Urothelium cell line (cell line): ENCODE data around the gene GABBR2.
A peak's percentile ranks its signal among the peaks of the same experiment; 100 is the strongest.
"Not testable (repeated sequence)": the region's sequence is repeated elsewhere in the genome, so short reads cannot be mapped to it uniquely, and the experiment has no call there.

Experiments
- DNase-seq: peaks from one replicate; pipeline ENCODE4 v3.0.0; 2011; ENCODE audit warnings: low spot score, mixed read lengths
- FAIRE-seq: peaks from 2 replicates; lab custom pipeline; 2011; peaks lifted over from hg19 to GRCh38; lab: Jason Lieb, UNC

Gene GABBR2

DNA sequence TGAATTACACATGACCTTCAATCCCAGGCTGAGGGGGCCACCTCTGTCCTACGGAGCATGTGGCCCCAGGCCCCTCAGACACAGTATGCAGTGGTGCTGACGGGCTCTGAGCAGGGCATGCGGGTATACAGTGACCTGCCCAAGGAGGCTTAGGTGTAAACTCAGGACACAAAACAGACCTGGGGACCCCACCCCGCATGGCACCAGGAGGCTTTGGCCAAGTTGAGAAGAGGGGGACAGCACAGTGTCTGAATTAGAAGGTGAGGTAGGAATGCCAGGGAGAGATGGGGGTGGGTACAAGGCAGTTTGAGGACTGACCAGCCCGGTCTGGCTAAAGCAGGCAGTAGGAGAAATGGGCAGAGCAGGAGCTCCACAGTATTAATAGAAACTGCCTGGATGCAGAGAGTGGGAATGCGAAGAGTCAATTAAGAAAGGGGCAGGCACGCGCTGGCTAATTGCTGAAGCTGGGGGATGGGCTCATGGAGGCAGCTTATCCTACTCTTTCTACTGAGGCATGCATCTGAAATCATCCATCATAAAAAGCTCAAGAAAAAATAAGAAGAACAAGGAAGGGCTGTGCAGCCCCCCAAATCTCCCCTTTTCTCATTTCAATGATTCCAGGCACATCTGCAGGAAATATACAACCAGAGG lies 109.0 kb downstream of the GABBR2 start:
- FAIRE-seq (no peak), DNase-seq (no peak)

DNA sequence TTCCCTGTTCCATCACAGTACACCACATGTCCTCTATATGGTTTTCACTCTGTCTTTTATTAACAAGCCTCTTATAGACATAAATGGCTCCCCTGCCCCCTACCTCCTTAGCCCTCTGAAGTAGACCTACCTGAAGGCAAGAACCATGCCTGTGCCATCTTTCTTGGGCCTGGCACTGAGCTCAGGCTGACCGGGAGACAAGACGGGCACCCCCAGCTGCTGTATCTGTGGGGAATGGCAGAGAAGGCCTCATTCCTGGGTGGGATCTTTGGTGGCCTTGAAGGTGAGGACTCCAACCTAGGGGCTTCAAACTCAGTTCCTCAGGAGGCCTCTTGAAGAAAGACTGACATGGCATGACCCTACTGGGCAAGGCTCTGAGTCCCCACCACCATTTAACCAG lies 109.9 kb downstream of the GABBR2 start:
- FAIRE-seq, result no peak
- no peak for DNase-seq

DNA sequence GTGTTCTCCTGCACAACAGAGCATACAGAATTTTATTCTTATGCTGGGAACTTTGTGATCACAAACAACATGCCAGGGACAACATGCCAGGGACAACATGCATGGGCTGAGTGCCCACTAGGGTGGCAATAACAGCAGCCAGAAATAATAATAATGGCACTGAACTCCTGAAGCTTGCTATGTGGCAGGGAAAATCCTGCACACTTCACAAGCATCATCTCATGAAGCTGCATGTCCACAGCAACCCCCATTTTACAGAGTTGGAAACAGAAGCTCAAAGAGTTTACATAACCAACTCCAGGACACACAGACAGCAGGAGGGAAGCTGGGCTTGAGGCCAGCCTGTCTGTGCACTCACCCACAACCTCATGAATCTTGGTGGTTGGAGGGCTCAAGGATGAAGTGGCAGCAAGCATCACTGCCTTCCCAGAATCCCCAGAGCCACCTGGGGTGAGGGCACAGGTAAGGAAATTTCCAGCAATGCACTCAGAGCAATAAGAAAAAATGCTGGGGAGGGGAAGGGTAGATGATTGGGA lies 111.4 kb downstream of the GABBR2 start:
- DNase-seq (no peak), FAIRE-seq (no peak)

DNA sequence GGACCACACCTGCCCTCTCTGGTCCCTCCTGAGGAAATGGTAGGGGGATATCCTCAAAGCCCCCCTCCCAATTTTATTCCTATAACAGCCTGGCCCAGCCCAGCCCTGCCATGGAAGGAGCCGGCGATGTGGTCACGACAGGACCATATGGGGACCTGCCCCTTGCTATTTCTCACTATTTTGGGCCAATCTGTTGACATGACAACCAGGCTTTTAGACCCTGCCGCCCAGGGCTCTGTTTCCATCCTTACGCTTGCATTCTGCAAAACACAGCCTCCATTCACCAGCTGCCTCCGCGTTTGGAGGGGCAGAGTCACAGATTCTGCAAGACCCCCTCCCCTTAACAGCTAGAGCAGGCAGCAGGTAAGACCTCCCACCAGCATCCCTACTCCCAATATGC lies 112.2 kb downstream of the GABBR2 start:
- FAIRE-seq, result no peak
- no peak for DNase-seq

DNA sequence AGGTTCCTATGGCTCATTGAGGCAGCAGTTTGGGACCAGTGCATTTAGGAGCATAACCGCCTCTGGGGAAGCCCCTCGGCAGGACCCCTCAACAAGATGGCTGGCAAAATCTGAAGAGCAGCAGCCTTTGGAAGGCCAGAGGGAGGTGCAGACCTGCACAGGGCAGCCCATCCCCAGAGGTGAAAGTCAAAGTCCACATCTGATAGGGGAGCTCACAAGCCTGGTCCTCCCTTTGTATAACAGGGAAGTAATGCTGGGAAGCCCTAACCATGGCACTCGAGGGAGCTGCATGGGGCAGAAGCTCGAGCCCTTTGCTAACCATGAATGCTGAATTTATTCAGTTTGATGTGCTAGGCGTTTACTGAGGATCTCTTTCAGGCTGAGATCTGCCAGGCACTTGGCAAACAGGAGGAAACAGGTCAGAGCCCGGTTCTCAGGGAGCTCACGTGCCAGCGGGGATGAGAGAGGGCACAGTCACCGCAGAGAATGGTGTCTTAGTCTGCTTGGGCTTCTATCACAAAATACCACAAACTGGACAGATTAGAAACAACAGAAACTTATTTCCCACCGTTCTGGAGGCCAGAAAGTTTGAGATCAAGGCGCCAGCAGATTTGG lies 114.1 kb downstream of the GABBR2 start:
- FAIRE-seq (no peak), DNase-seq (no peak)

DNA sequence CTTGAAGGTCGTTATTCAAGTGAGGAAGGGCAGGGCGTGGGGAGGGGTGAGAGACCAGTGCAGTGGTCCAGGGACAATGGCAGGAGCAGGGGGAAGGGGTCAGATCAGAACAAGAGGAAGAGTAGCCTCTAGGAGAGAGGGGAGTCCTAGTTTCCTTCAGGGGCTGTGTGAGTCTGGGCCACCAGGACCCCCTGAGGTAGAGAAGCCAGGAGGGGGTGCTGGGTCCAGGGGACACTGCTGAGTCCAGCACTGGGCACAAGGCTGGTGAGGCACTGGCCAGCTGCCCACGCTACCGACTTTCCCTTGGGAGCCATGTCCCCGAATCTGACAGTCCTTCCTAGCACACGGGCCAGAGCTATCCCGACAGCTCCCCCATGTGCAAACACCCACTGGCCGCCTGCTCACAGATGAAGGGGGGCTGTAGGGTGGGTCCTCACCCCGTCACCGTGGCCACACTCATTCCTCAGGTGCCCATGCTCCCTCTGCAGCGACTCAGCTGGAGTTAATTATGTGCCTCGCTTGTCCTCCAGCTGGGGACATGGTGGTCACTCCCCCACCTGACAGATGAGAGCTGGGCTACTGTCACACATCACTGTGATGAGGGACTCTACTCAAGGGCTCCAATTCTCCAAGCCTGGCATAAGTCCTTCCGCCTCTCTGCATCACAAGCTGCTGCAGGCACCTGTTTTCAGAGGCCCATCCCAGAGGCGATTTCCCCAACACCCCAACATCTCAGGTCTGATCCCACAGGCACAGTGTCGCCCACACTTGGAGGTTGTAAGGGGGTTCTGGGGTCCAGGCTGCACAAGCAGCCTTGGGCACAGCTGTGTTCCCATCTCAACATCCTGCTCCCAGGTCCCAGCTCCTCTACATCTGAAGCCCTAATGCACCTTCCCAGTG lies 115.1 kb downstream of the GABBR2 start:
- DNase-seq, result no peak
- no peak for FAIRE-seq

DNA sequence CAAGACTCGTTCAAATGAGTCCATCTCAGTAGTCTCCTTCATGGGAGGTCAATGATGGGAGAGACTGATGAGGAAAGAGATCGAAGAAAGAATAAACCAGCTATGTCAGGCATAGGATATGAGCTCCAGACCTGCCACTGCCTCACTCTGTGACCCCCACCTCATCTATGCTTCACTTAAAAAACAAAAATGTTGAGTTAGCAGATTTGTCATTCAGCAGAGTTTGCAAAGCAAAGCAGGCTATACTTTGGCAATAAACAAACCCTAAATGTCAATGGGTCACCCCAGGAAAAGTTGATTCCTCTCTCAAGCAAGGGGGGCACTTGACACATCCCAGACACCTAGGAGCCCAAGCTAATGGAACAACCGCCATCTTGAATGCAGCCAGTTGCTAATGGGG lies 117.0 kb downstream of the GABBR2 start:
- FAIRE-seq, result no peak
- no peak for DNase-seq

DNA sequence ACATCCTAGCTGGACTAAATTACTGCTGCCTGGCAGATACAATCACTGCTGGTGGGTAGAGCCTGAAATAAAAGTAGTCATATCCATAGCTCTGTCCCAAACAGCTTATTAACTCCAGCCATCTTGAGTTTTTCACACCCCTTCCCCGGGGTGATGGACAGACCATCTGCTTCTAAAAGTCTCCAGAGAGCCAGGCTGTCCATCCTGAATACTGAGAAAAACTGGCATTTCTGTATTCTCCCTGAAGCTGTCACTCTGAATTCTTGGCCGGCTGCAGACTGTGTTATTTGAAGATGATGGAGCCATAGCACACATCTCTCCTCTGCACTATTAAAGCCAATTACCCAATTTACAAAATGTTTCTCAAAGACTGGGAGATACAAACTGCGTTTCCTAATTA lies 118.6 kb downstream of the GABBR2 start:
- FAIRE-seq (no peak), DNase-seq (no peak)

DNA sequence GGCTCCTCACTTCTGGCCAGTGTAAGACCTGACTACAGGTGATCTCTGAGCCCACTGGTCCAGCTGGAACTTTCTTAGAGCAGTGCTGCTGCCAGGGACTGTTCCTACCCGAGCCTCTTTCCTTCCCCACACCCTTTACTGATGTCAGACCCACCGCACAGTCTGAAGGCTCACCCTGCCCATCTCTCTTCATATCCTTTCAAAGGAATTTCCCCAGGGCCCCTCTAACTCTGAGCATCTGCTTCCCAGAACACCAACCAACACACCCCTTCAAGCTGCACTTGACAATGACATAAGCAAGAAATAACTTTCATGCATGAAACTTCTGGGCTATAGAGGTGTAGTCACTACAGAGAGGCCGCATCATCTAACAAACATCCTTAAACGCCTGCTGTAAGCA lies 119.6 kb downstream of the GABBR2 start:
- DNase-seq, result no peak
- no peak for FAIRE-seq

DNA sequence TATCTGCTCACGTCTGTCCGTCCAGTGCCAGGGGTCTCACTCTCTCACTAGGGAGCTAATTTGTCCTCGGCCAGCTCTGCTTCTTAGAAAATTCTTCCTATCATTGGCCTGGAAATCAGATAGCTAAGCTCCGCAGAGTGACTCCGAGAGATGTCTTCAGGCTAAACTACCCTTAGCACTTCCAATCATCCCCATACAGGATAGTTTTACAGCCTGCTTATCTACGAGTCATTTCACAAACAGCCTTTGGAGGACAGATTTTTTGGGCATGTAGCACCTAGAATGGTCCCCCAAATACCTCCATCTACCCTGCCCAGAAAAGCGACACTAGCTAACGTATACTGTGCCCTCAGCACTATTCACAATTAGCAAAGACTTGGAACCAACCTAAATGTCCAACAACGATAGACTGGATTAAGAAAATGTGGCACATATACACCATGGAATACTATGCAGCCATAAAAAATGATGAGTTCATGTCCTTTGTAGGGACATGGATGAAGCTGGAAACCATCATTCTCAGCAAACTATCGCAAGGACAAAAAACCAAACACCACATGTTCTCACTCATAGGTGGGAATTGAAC lies 123.8 kb downstream of the GABBR2 start:
- DNase-seq, FAIRE-seq: not testable (repeated sequence)

DNA sequence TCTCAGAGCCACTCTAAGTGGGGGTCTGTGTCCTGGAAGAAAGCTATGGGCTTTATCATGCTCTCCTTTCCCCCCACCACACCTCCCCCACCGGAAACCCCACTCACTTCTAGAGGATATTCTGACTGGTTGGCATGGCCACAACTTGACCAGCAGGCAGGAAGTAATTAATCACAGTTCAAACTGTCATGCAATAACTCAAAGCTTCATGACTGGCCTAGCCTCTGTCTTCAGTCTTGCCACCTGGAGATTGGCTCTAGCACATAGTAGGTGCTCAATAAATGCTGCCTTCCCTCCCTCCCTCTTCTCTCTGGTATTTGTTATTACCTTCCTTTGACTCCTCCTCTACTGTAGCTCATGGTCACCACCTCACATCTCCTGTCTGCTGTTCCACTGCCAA lies 124.7 kb downstream of the GABBR2 start:
- no peak for FAIRE-seq

DNA sequence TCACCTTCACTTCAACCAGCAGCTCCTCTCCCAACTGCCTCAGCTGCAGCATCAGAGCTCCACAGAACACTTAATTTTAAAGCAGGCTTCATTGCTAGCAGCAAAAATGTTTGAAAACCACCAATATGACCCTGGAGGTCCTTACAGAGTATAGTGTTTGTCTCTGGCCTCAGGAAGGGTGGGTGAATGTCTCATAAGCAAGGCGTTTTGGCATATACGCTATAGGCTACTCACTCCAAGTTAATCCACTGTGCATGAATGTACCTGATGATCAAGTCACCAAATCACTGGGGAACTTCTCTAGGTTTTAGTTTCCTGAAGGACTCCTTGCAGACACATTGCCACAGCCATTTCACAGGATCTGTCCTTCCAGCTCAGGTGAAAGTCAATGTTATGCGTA lies 125.3 kb downstream of the GABBR2 start:
- FAIRE-seq, result no peak
- no peak for DNase-seq

More for the DNA sequence above, 124.7 kb downstream of the GABBR2 start:
- DNase-seq, result no peak

DNA sequence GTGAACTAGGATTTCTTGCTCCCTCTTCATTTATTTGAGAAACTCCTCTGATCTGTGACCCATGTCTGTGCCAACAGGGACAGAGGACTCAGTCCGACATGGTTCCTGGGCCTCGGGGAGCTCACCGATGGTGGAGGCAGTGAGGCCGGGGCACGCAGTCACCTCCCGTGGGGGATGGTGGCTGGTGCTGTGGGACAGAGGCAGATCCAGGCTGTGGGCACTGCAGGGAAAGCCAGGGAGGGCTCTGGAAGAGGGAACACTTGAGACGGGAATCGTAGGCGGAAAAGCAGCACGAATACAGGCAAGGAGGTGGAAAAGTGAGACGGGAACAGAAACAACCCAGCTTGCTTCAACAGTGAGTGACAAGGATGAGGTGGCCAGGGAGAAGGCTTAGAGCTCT lies 127.8 kb downstream of the GABBR2 start:
- DNase-seq (no peak), FAIRE-seq (no peak)

DNA sequence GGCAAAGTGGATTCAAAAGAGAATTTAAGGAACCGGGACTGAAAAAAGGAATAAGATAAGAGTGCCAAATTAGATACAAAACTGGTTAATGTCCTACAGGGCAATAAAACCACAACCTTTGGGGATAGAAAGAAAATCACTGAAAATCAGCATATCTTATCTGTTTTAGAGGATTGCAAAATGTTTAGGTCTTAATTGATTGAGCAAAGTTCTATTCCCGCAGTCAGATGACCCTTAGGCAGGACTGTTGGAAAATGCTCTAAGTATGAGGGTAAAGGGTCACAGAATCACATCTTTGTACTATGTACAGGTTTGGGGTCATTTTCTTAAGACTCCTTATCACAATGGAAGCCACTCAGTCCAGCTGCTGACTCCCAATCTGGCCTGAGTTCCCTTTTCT lies 129.0 kb downstream of the GABBR2 start:
- FAIRE-seq (no peak), DNase-seq (no peak)

DNA sequence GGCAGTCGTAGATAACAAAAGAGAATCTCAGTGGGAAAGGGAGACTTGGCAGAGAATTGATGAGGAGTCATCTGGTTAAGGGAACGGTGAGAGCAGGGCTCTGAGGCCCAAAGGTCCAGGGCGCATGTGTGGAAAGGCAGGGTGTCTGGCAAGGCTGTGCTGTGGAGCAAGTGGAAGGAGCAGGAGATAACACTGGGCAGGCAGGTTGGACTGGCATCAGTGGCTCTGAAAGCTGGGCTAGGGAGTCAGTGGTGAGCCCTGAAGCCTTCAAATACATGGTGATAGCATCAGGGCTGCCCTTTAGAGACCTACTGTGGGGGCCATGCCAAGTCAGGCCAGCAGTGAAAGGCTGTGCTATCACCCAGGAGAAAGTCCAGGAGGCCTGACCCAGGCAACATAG lies 131.3 kb downstream of the GABBR2 start:
- DNase-seq (no peak), FAIRE-seq (no peak)

DNA sequence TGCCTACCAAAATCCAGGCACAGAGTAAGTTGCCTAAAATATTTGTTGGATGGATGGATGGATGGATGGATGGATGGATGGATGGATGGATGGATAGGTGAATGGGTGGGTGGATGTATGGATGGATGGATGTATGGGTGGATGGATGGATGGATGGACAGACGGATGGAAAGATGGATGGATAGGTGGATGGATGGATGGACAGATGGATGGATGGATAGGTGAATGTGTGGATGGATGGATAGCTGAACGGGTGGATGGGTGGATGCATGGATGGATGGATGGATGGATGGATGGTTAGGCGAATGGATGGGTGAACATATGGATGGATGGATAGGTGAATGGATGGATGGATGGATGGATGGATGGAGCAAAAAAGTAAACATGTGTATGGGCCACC lies 131.9 kb downstream of the GABBR2 start:
- DNase-seq (no peak), FAIRE-seq (no peak)

DNA sequence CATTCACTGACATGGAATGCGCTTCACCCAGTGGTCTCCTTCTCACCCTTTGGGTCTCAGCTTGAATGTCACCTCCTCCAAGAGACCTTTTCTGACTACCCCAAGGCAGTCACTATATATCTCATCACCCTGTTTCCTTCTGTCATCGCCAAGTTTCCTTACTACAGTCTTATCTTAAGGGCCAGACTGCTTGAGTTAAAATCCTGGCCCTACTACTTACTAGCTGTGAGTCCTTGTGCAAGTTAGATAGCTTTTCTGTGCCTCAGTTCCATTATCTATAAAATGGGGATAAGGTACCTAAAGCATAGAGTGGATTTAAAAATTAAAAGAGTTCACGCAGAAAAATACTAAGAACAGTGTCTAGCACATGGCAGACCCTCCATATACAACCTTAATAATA lies 132.4 kb downstream of the GABBR2 start:
- no peak for DNase-seq
- FAIRE-seq, result no peak

DNA sequence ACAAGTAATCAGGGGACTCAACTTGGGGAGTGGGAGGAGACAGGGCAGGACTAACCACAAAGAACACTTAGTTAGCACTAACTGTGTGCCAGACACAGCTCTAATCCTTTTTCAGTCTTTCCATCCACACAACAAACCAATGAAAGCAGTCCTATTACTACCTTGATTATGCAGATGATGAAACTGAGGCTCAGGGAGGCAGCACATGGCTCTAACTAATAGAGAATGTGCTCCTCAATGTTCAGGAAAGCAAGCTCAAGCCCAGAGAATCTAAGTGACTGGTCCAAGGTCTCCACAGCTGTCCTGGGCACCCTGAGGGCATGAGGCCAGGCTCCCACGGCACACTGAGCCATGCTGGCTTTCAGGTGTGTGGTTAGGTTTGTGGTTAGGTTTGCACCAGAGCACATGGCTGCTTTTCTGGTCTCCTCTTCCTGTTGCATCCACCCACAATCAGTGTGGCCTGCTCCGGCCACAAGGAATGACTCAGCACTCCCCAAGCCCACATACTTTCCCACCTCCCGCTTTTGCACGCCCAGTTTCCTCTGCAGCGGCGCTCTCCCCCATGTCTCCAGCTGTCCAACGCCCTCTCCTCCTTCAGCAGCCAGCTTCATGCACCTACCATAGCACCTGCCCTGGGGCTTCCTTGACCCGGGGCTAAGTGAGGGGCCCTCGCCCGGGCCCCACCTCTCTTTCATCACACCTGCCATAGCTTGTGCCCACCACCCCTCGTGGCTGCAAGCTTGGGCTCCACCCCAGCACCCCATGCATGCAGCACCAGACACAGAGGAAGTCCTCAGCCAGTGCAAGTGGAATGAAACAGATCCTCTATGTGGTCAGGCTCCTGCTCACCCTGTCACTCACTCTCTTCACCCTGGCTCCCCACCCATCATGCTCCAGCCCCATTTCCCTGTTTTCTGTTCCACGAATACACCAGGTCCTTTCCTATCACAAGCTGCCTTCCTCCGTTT lies 133.1 kb downstream of the GABBR2 start:
- FAIRE-seq, result peak; percentile 9
- peak; percentile 90 for DNase-seq

DNA sequence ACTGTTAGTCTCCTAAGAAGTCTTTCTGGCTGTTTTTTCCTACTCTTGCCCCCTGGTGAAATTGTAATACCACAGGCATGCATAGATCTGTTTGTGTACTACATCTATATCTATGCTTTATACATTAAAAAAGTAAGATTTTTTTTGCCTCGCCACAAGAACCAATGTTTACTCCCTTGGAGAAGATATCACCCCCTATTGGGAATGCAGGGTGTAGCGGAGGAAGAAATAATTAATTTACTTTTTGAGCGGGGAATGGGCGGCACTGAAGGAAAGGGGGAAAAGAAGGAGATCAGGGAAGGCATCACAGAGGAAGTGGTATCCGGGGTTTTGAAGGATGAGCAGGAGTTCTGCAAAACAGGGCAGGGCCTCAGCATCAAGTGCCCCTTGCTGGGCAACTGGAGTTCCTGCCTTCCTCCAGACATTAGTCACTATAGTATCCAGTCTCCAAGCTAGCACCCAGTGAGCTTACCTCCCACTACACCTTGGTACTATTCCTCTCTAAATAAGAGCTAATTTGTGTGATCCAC lies 134.9 kb downstream of the GABBR2 start:
- FAIRE-seq (no peak), DNase-seq (no peak)

DNA sequence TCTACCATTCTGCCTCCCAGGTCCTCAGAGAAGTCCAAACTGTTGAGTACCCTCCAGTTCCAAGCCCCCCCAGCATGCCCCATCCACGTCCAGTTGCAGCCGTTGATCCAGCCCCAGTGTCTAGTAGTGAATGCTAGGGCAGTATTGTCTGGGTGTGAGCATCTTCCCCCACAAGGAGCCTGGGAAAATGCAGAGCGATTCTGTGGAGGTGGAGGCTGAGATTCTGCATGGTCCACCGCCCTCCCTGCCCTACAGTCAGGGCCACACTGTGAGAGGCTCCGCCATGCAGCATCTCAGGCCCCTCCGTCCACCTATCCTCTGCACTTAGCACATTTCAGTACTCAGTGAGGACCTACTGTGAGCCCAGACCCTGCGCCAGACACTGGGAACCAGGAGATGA lies 135.9 kb downstream of the GABBR2 start:
- DNase-seq, result no peak

More for the DNA sequence above, 135.9 kb downstream of the GABBR2 start:
- no peak for FAIRE-seq
